ENCODE data around the gene ZNF567. TPM values are rescaled to one million over a fixed set of nuclear protein-coding genes. Genes with fewer than 3 reads are reported as not detected.
"Not testable (repeated sequence)": the region's sequence is repeated elsewhere in the genome, so short reads cannot be mapped to it uniquely, and the experiment has no call there.

Gene ZNF567
- total and polyA plus RNA-seq, 2 donors (not counting 1 experiment from before 2014, with no cell fraction given) = 9.8 to 19.7 TPM

DNA sequence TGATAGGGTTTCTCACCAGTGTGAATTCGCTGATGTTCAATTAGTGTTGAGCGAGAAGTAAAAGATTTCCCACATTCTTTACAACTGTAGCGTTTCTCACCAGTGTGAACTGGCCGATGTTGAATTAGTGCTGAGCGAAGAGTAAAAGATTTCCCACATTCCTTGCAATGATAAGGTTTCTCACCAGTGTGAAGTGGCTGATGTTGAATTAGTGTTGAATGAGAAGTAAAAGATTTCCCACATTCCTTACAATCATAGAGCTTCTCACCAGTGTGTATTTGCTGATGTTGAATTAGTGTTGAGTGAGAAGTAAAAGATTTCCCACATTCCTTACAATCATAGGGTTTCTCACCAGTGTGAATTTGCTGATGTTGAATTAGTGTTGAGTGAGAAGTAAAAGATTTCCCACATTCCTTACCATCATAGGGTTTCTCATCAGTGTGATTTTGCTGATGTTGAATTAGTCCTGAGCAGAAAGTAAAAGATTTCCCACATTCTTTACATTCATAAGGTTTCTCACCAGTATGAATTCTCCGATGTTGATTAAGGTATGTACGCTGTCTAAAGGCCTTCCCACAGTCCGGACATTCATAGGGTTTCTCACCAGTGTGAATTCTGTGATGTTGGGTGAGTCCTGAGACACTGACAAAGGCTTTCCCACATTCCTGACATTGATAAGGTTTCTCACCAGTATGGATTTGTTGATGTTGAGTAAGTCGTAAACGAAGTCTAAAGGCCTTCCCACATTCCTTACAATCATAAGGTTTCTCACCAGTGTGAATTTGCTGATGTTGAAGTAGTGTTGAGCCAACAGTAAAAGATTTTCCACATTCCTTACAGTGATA lies 61.2 kb downstream of the ZNF567 start:
- Histone ChIP-seq H3K27ac (ENCODE audit: low read length in 2 of 2) (no peak overlapping the region), H3K27me3 (replicated peaks in 1 of 4; ENCODE audit: control extremely low read depth in 1 of 4, control insufficient read depth in 3 of 4, insufficient read depth in 4 of 4, low read length in 3 of 4) (no peaks in the 10 kb centered on the region), H4K20me1 (ENCODE audit: control insufficient read depth, insufficient read depth, low read length, poor library complexity, severe bottlenecking) (no peaks in the 10 kb centered on the region), H3K9ac (ENCODE audit: low read length) (no peak overlapping the region), H3K9me3 (ENCODE audit: control extremely low read depth in 1 of 3, control insufficient read depth in 2 of 3, insufficient read depth in 1 of 3, low read length in 2 of 3) (peaks cover 38 to 94% (median 68%) of the 10 kb centered on the region in 3 donors), H3K4me1 (ENCODE audit: control insufficient read depth in 2 of 2, insufficient read depth in 2 of 2, low read length in 2 of 2) (no peaks in the 10 kb centered on the region), H2AFZ (ENCODE audit: insufficient read depth, low read depth, low read length, poor library complexity, severe bottlenecking) (no peak overlapping the region), H3K36me3 (replicated peaks in 1 of 2; ENCODE audit: control extremely low read depth in 1 of 2, control insufficient read depth in 1 of 2, extremely low read depth in 1 of 2, insufficient read depth in 2 of 2, low read length in 1 of 2) (peaks cover 32 to 40% of the 10 kb centered on the region in 2 experiments), H3K4me2 (replicated peaks; ENCODE audit: low read depth, low read length, poor library complexity, severe bottlenecking) (no peak overlapping the region), H3K4me3 (ENCODE audit: control extremely low read depth in 1 of 5, extremely low read depth in 1 of 5, insufficient read depth in 1 of 5, low read depth in 2 of 5, low read length in 4 of 5) (no peak overlapping the region), H3K79me2 (ENCODE audit: control insufficient read depth, insufficient read depth, low read length) (no peaks in the 10 kb centered on the region)
- no peak overlapping the region for H3K4me3 Mint-ChIP-seq
- no peaks in the 10 kb centered on the region for H3K4me1 Mint-ChIP-seq
- WGBS (ENCODE audit: insufficient coverage) = no CpG with 5 or more reads among the region's 10 CpGs
- DNase-seq = no peak
- intact Hi-C loops (cut with micrococcal nuclease) = no loop called here
- no peak for ATAC-seq (ENCODE audit: low read depth)
- H3K27ac Mint-ChIP-seq = no peak overlapping the region
- ChIA-PET POLR2A (no interaction called here), CTCF (no interaction called here)
- no peaks in the 10 kb centered on the region for H3K27me3 Mint-ChIP-seq
- TF ChIP-seq, protein P1, sequence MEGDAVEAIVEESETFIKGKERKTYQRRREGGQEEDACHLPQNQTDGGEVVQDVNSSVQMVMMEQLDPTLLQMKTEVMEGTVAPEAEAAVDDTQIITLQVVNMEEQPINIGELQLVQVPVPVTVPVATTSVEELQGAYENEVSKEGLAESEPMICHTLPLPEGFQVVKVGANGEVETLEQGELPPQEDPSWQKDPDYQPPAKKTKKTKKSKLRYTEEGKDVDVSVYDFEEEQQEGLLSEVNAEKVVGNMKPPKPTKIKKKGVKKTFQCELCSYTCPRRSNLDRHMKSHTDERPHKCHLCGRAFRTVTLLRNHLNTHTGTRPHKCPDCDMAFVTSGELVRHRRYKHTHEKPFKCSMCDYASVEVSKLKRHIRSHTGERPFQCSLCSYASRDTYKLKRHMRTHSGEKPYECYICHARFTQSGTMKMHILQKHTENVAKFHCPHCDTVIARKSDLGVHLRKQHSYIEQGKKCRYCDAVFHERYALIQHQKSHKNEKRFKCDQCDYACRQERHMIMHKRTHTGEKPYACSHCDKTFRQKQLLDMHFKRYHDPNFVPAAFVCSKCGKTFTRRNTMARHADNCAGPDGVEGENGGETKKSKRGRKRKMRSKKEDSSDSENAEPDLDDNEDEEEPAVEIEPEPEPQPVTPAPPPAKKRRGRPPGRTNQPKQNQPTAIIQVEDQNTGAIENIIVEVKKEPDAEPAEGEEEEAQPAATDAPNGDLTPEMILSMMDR (IDR thresholded peaks at IDR 0.05) = no peak
- H3K9me3 Mint-ChIP-seq (ENCODE audit: insufficient read depth) = peaks cover 33% of the 10 kb centered on the region

DNA sequence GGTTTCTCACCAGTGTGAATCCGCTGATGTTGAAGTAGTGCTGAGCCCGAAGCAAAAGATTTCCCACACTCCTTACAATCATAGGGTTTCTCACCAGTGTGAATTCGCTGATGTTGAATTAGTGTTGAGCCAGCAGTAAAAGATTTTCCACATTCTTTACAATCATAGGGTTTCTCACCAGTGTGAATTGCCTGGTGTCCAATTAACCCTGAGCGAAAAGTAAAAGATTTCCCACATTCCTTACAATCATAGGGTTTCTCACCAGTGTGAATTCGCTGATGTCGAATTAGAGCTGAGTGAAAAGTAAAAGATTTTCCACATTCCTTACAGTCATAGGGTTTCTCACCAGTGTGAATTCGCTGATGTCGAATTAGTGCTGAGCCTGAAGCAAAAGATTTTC lies 62.2 kb downstream of the ZNF567 start:
- H2AFZ ChIP-seq (ENCODE audit: insufficient read depth, low read depth, low read length, poor library complexity, severe bottlenecking); ATAC-seq (ENCODE audit: low read depth); POLR2A ChIA-PET; H3K27me3 ChIP-seq (replicated peaks in 1 of 4; ENCODE audit: control extremely low read depth in 1 of 4, control insufficient read depth in 3 of 4, insufficient read depth in 4 of 4, low read length in 3 of 4); DNase-seq; H3K4me2 ChIP-seq (replicated peaks; ENCODE audit: low read depth, low read length, poor library complexity, severe bottlenecking); H4K20me1 ChIP-seq (ENCODE audit: control insufficient read depth, insufficient read depth, low read length, poor library complexity, severe bottlenecking); H3K27ac Mint-ChIP-seq; H3K4me1 Mint-ChIP-seq; intact Hi-C loops (cut with micrococcal nuclease); H3K4me3 ChIP-seq (ENCODE audit: control extremely low read depth in 1 of 5, extremely low read depth in 1 of 5, insufficient read depth in 1 of 5, low read depth in 2 of 5, low read length in 4 of 5); H3K27me3 Mint-ChIP-seq; H3K27ac ChIP-seq (ENCODE audit: low read length in 2 of 2); H3K4me1 ChIP-seq (ENCODE audit: control insufficient read depth in 2 of 2, insufficient read depth in 2 of 2, low read length in 2 of 2); H3K79me2 ChIP-seq (ENCODE audit: control insufficient read depth, insufficient read depth, low read length); H3K9ac ChIP-seq (ENCODE audit: low read length); CTCF ChIA-PET; H3K4me3 Mint-ChIP-seq: not testable (repeated sequence)
- Histone ChIP-seq H3K36me3 (replicated peaks in 1 of 2; ENCODE audit: control extremely low read depth in 1 of 2, control insufficient read depth in 1 of 2, extremely low read depth in 1 of 2, insufficient read depth in 2 of 2, low read length in 1 of 2) (peaks cover 32 to 40% of the 10 kb centered on the region in 2 experiments), H3K9me3 (ENCODE audit: control extremely low read depth in 1 of 3, control insufficient read depth in 2 of 3, insufficient read depth in 1 of 3, low read length in 2 of 3) (peaks cover 38 to 92% (median 67%) of the 10 kb centered on the region in 3 donors)
- WGBS (ENCODE audit: insufficient coverage) = no CpG with 5 or more reads among the region's 8 CpGs
- peaks cover 33% of the 10 kb centered on the region for H3K9me3 Mint-ChIP-seq (ENCODE audit: insufficient read depth)
